IMR-90 (cell line): ENCODE measurements around the gene HAGH. TPM values are rescaled to one million over a fixed set of nuclear protein-coding genes. Genes with fewer than 3 reads are reported as not detected.

Source experiments
- ATAC-seq: fragments of 200-7000 bp; cut with Tn5 transposase; 2 replicates; pipeline ENCODE4 v1.9.1; 2020; ENCODE audit warnings: low read depth, mild to moderate bottlenecking, moderate library complexity
- BruUV-seq: library from RNA; stranded (reverse); fragments of 400-500 nt; replicated peaks from 2 replicates; lab custom pipeline; 2021; lab: Mats Ljungman, UMichigan
- CTCF ChIA-PET: fragments of 300-600 bp; formaldehyde crosslinking; extraction: SDS; loops from one replicate; lab custom pipeline; 2021; ENCODE audit warnings: antibody characterized with exemption; lab: Yijun Ruan, JAX
- POLR2A ChIA-PET: fragments of 300-600 bp; sonication (Branson Sonifier 250); formaldehyde crosslinking; loops from one replicate; lab custom pipeline; 2022; ENCODE audit warnings: antibody characterized with exemption; ENCODE audit not compliant: unreplicated experiment; lab: Charles Lee
- DNase-seq: peaks from one replicate; pipeline ENCODE4 v3.0.0; 2013
- H2AFZ ChIP-seq: replicated peaks from 2 replicates; pipeline ENCODE3; 2013; ENCODE audit warnings: low read length, mild to moderate bottlenecking; ENCODE audit not compliant: poor library complexity
- H2AK5ac ChIP-seq: 2 replicates; pipeline ENCODE4 v1.6.1; 2013; ENCODE audit warnings: low read depth, low read length, inconsistent platforms
- H2AK9ac ChIP-seq: replicated peaks from 2 replicates; pipeline ENCODE3; 2013; ENCODE audit warnings: mild to moderate bottlenecking, low read depth, low read length, moderate library complexity; ENCODE audit not compliant: poor library complexity
- H2BK120ac ChIP-seq: 2 replicates; pipeline ENCODE4 v1.6.1; 2013; ENCODE audit warnings: low read depth, low read length, inconsistent platforms
- H2BK15ac ChIP-seq: 3 replicates; pipeline ENCODE4 v1.6.1; 2013; ENCODE audit warnings: low read depth, low read length, inconsistent platforms
- H2BK20ac ChIP-seq: 2 replicates; pipeline ENCODE4 v1.6.1; 2013; ENCODE audit warnings: low read depth, mild to moderate bottlenecking, inconsistent platforms, low read length, moderate library complexity
- H2BK5ac ChIP-seq: 2 replicates; pipeline ENCODE4 v1.6.1; 2013; ENCODE audit warnings: mild to moderate bottlenecking, low read depth, low read length, inconsistent platforms; ENCODE audit not compliant: poor library complexity, severe bottlenecking
- H3K14ac ChIP-seq: replicated peaks from 2 replicates; pipeline ENCODE4 v1.6.1; 2013; ENCODE audit warnings: low read depth, low read length, inconsistent platforms
- H3K18ac ChIP-seq: 2 replicates; pipeline ENCODE4 v1.6.1; 2013; ENCODE audit warnings: low read depth, low read length, control low read depth
- H3K23ac ChIP-seq: 2 replicates; pipeline ENCODE4 v1.6.1; 2013; ENCODE audit warnings: low read depth, low read length, inconsistent platforms
- H3K27ac ChIP-seq: 2 replicates; pipeline ENCODE4 v1.5.1; 2013; ENCODE audit warnings: mild to moderate bottlenecking, control low read depth, low read length; ENCODE audit not compliant: insufficient read depth
- H3K27me3 ChIP-seq: 2 replicates; pipeline ENCODE4 v1.6.1; 2013; ENCODE audit warnings: low read length; ENCODE audit not compliant: control insufficient read depth, insufficient read depth
- H3K36me3 ChIP-seq: 2 replicates; pipeline ENCODE4 v1.6.1; 2013; ENCODE audit warnings: low read length, mixed read lengths; ENCODE audit not compliant: control insufficient read depth, insufficient read depth
- H3K4ac ChIP-seq: 2 replicates; pipeline ENCODE4 v1.6.1; 2013; ENCODE audit warnings: low read depth, low read length, inconsistent platforms
- H3K4me1 ChIP-seq: 2 replicates; pipeline ENCODE4 v1.6.1; 2013; ENCODE audit warnings: low read length, mixed read lengths; ENCODE audit not compliant: control insufficient read depth, insufficient read depth
- H3K4me2 ChIP-seq: 2 replicates; pipeline ENCODE4 v1.6.1; 2013; ENCODE audit warnings: low read depth, mild to moderate bottlenecking, control low read depth, low read length, moderate library complexity
- H3K4me3 ChIP-seq: 2 replicates; pipeline ENCODE4 v1.5.1; 2013; ENCODE audit warnings: low read depth, mild to moderate bottlenecking, control low read depth, low read length, moderate library complexity; ENCODE audit not compliant: insufficient read depth
- H3K56ac ChIP-seq: 2 replicates; pipeline ENCODE4 v1.6.1; 2013; ENCODE audit warnings: low read length, inconsistent platforms; ENCODE audit not compliant: insufficient read depth; ENCODE audit errors: extremely low read depth
- H3K79me1 ChIP-seq, 2 experiments: 2 replicates each; pipeline ENCODE4 v1.6.1; 2013; ENCODE audit warnings: low read length in 2 of 2, inconsistent platforms in 1 of 2, low read depth in 1 of 2
- H3K9ac ChIP-seq: 2 replicates; pipeline ENCODE4 v1.6.1; 2013; ENCODE audit warnings: low read depth, low read length, control low read depth
- H3K9me1 ChIP-seq: 2 replicates; pipeline ENCODE4 v1.6.1; 2013; ENCODE audit warnings: low read length, inconsistent platforms; ENCODE audit not compliant: insufficient read depth
- H3K9me3 ChIP-seq: 2 replicates; pipeline ENCODE4 v1.6.1; 2013; ENCODE audit warnings: low read length; ENCODE audit not compliant: control insufficient read depth, insufficient read depth
- H4K20me1 ChIP-seq: 2 replicates; pipeline ENCODE4 v1.6.1; 2013; ENCODE audit warnings: low read length, inconsistent platforms; ENCODE audit not compliant: insufficient read depth
- H4K5ac ChIP-seq: 2 replicates; pipeline ENCODE4 v1.6.1; 2013; ENCODE audit warnings: mild to moderate bottlenecking, low read depth, low read length, control low read depth
- H4K8ac ChIP-seq, 2 experiments: 2 replicates each; pipeline ENCODE4 v1.6.1; 2013; ENCODE audit warnings: low read depth in 2 of 2, low read length in 2 of 2, control low read depth in 1 of 2, inconsistent platforms in 1 of 2
- H4K91ac ChIP-seq: 2 replicates; pipeline ENCODE4 v1.6.1; 2013; ENCODE audit warnings: low read depth, low read length, inconsistent platforms; ENCODE audit not compliant: insufficient read depth
- CEBPB ChIP-seq: IDR thresholded peaks from 2 replicates; pipeline ENCODE4 v1.6.1; 2012; ENCODE audit warnings: low read depth, low read length, improper control_type of control experiment
- CHD1 ChIP-seq: IDR thresholded peaks from 2 replicates; pipeline ENCODE4 v1.6.1; 2012; ENCODE audit warnings: low read depth, low read length, improper control_type of control experiment
- MAFK ChIP-seq: IDR thresholded peaks from 2 replicates; pipeline ENCODE4 v1.6.1; 2012; ENCODE audit warnings: low read depth, low read length, improper control_type of control experiment
- MXI1 ChIP-seq: IDR thresholded peaks from 2 replicates; pipeline ENCODE4 v1.6.1; 2012; ENCODE audit warnings: low read depth, mild to moderate bottlenecking, low read length, moderate library complexity, borderline replicate concordance
- RAD21 ChIP-seq: IDR thresholded peaks from 2 replicates; pipeline ENCODE4 v1.6.1; 2012; ENCODE audit warnings: low read length, improper control_type of control experiment
- SMC3 ChIP-seq: fragments of 150-350 bp; IDR thresholded peaks from 2 replicates; pipeline ENCODE4 v1.6.1; 2016; ENCODE audit warnings: low read depth, mild to moderate bottlenecking, antibody characterized with exemption, low read length, moderate library complexity
- WGBS, 2 experiments: methylation state at CpG; one replicate each; pipeline versions ENCODE4 v1.1.5 to v1.1.7; 2013; ENCODE audit warnings: missing lambda C conversion rate in 2 of 2; ENCODE audit not compliant: insufficient read length in 1 of 2; ENCODE audit errors: extremely low coverage in 2 of 2; 5-methylcytosine and 5-hydroxymethylcytosine counted together
- dilution Hi-C: fragments of 300-500 bp; cut with HindIII; formaldehyde crosslinking; loops from one replicate; pipeline ENCODE4 v1.14.3; 2018; ENCODE audit warnings: low sequenced_read_pairs; ENCODE audit not compliant: unreplicated experiment
- in situ Hi-C: fragments of 300-500 bp; cut with MboI; formaldehyde crosslinking; loops from 3 replicates; pipeline ENCODE4 v1.14.3; 2019; ENCODE audit warnings: low sequenced_read_pairs, inconsistent platforms, mixed read lengths
- intact Hi-C: fragments of 100-400 bp; cut with micrococcal nuclease; formaldehyde crosslinking; loops from 2 replicates; pipeline ENCODE4 v1.10.0; 2022
- polyA plus RNA-seq, 3 experiments: library from polyadenylated mRNA; depleted of rRNA; stranded (reverse); fragments of >200 nt; gene quantifications; 2 replicates each; pipeline ENCODE4 v1.2.3, GENCODE V29; 2012; ENCODE audit warnings: low replicate concordance in 1 of 3
- total RNA-seq: library from RNA; depleted of rRNA; stranded (reverse); fragments of >200 nt; gene quantifications from 2 replicates; pipeline ENCODE4 v1.2.3, GENCODE V29; 2012

Gene HAGH
- total and polyA plus RNA-seq, 2 of the 4 experiments (the other 2 are of a cell fraction), result 30.8 to 52.2 TPM

- Histone ChIP-seq H4K8ac (no peak overlapping the region), H3K79me1 (0 out of 4 replicates have a peak, but pooled peaks cover 0 to 2% of the 10 kb centered on the region in 2 experiments), H4K91ac (no peak overlapping the region), H3K4me3 (no peak overlapping the region), H3K23ac (no peak overlapping the region), H4K5ac (no peak overlapping the region), H3K27me3 (no peaks in the 10 kb centered on the region), H3K4me2 (no peak overlapping the region), H3K9me1 (no peaks in the 10 kb centered on the region), H2AK5ac (no peak overlapping the region), H2BK120ac (no peak overlapping the region), H3K18ac (no peak overlapping the region), H3K36me3 (peaks cover 19% of the 10 kb centered on the region; the same call in 1 of the 2 replicates), H2AK9ac (no peak overlapping the region), H3K27ac (no peak overlapping the region), H3K9me3 (no peaks in the 10 kb centered on the region), H4K20me1 (no peaks in the 10 kb centered on the region), H3K4me1 (peaks cover 4% of the 10 kb centered on the region; the same call in 1 of the 2 replicates), H3K14ac (no peak overlapping the region), H2AFZ (no peak overlapping the region), H2BK5ac (no peak overlapping the region), H3K9ac (no peak overlapping the region), H2BK20ac (no peak overlapping the region), H2BK15ac (no peak overlapping the region), H3K56ac (no peak overlapping the region), H3K4ac (no peak overlapping the region)
- ATAC-seq (no peak), DNase-seq (no peak)
- ChIA-PET CTCF (no interaction called here), POLR2A (no interaction called here)
- WGBS, 2 experiments, result 98% methylated on average over 5 of the region's 16 CpGs; no CpG with 5 or more reads in 1 of the 2 experiments
- BruUV-seq, result no TSS peak
- no peak for TF ChIP-seq CEBPB
- no peak for TF ChIP-seq MAFK
- no peak for TF ChIP-seq RAD21
- TF ChIP-seq MXI1, result no peak
- TF ChIP-seq SMC3, result no peak
- TF ChIP-seq CHD1, result no peak
- dilution Hi-C loops, result no loop called here
- in situ Hi-C loops, result no loop called here
- intact Hi-C loops, result no loop called here
These were observed 16.5 kb downstream of the HAGH start for GRCh38 chr16:1810106-1810505.
